ENCODE measurements around the gene ME3. TPM values are rescaled to one million over a fixed set of nuclear protein-coding genes. Genes with fewer than 3 reads are reported as not detected.
"Not testable (repeated sequence)": the region's sequence is repeated elsewhere in the genome, so short reads cannot be mapped to it uniquely, and the experiment has no call there.

Gene ME3
- total and polyA plus RNA-seq, 4 donors = 7.4 to 38.7 (median 21.2) TPM

DNA sequence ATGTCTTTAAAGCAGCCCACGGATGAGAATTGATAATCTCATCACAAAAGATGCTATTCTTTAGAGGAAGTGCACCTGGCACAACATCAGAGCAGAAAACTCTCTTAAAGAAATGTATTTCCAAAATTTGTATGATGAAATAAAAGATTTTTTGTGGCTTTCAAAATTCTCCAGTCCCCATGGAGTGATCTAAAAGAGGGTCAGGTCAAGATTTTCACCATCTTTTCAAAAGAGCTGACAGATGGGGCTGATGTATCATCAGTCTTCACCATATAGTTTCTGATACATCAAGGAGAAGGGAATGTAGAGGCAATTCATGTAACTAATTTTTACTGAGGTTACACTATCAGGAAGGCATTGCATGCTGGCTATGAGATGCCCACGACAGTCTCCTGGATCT is 11.7 kb downstream of the ME3 start:
- no peak overlapping the region for H3K9ac ChIP-seq (ENCODE audit: insufficient read depth in 1 of 2, low read length in 2 of 2)
- ATAC-seq (ENCODE audit: insufficient read depth, low FRiP score) (no peak), DNase-seq (no peak)
- no peaks in the 10 kb centered on the region for H3K36me3 ChIP-seq (ENCODE audit: control insufficient read depth in 4 of 4, insufficient read depth in 4 of 4, low read length in 4 of 4)
- H3K4me1 ChIP-seq (ENCODE audit: control insufficient read depth in 5 of 5, insufficient read depth in 5 of 5, low read length in 5 of 5) = peaks cover 0 to 3% (median 0%) of the 10 kb centered on the region in 5 donors
- TF ChIP-seq, protein P1, sequence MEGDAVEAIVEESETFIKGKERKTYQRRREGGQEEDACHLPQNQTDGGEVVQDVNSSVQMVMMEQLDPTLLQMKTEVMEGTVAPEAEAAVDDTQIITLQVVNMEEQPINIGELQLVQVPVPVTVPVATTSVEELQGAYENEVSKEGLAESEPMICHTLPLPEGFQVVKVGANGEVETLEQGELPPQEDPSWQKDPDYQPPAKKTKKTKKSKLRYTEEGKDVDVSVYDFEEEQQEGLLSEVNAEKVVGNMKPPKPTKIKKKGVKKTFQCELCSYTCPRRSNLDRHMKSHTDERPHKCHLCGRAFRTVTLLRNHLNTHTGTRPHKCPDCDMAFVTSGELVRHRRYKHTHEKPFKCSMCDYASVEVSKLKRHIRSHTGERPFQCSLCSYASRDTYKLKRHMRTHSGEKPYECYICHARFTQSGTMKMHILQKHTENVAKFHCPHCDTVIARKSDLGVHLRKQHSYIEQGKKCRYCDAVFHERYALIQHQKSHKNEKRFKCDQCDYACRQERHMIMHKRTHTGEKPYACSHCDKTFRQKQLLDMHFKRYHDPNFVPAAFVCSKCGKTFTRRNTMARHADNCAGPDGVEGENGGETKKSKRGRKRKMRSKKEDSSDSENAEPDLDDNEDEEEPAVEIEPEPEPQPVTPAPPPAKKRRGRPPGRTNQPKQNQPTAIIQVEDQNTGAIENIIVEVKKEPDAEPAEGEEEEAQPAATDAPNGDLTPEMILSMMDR (IDR thresholded peaks at IDR 0.05; ENCODE audit: control extremely low read depth, extremely low read depth) = no peak
- no peak overlapping the region for H3K4me3 ChIP-seq
- WGBS, 2 donors = 81 to 89% methylated on average over 2 of the region's 2 CpGs
- no peaks in the 10 kb centered on the region for H3K9me3 ChIP-seq (ENCODE audit: control insufficient read depth in 4 of 4, insufficient read depth in 3 of 4, low read length in 3 of 4)
- no peaks in the 10 kb centered on the region for H3K27me3 ChIP-seq (ENCODE audit: control insufficient read depth in 3 of 3, insufficient read depth in 3 of 3, low read length in 2 of 3)
- H3K27ac ChIP-seq (ENCODE audit: low read depth in 1 of 2, low read length in 1 of 2) = no peak overlapping the region

DNA sequence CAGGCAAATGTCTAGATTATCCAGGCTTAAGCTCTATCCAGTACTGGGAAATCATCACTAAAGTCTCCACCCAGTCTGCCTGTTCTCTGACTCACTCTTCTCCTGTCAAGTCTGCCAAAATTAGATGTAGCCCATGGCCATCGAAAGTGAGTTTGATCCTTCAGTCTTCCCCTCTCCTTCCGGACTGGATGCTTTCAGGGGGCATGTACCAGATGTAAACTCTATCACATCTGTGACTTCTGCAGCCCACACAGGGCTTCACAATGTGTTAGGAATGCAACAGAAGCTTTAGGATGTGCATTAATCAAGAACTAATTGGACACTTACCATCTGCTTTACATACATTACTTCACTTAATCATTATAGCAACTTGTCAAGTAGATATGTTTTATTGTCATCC is 12.3 kb downstream of the ME3 start:
- Histone ChIP-seq H3K9me3 (ENCODE audit: control insufficient read depth in 4 of 4, insufficient read depth in 3 of 4, low read length in 3 of 4) (no peaks in the 10 kb centered on the region), H3K36me3 (ENCODE audit: control insufficient read depth in 4 of 4, insufficient read depth in 4 of 4, low read length in 4 of 4) (no peaks in the 10 kb centered on the region), H3K4me3 (no peak overlapping the region)

GRCh38 chr11:86658534-86658933 is 13.9 kb downstream of the ME3 start:
- Histone ChIP-seq H3K36me3 (ENCODE audit: control insufficient read depth in 4 of 4, insufficient read depth in 4 of 4, low read length in 4 of 4) (no peaks in the 10 kb centered on the region), H3K9ac (ENCODE audit: insufficient read depth in 1 of 2, low read length in 2 of 2) (no peak overlapping the region), H3K9me3 (ENCODE audit: control insufficient read depth in 4 of 4, insufficient read depth in 3 of 4, low read length in 3 of 4) (no peaks in the 10 kb centered on the region), H3K4me1 (ENCODE audit: control insufficient read depth in 5 of 5, insufficient read depth in 5 of 5, low read length in 5 of 5) (peaks cover 0 to 3% (median 0%) of the 10 kb centered on the region in 5 donors), H3K4me3 (no peak overlapping the region), H3K27ac (ENCODE audit: low read depth in 1 of 2, low read length in 1 of 2) (no peak overlapping the region), H3K27me3 (ENCODE audit: control insufficient read depth in 3 of 3, insufficient read depth in 3 of 3, low read length in 2 of 3) (no peaks in the 10 kb centered on the region)
- DNase-seq = no peak
- 89 to 100% methylated on average over 1 of the region's 1 CpG for WGBS, 2 donors
- TF ChIP-seq, protein P1 (IDR thresholded peaks at IDR 0.05; ENCODE audit: control extremely low read depth, extremely low read depth) = no peak
- ATAC-seq (ENCODE audit: insufficient read depth, low FRiP score) = no peak

More for the DNA sequence above, 12.3 kb downstream of the ME3 start:
- Histone ChIP-seq H3K27ac (ENCODE audit: low read depth in 1 of 2, low read length in 1 of 2) (no peak overlapping the region), H3K9ac (ENCODE audit: insufficient read depth in 1 of 2, low read length in 2 of 2) (no peak overlapping the region), H3K27me3 (ENCODE audit: control insufficient read depth in 3 of 3, insufficient read depth in 3 of 3, low read length in 2 of 3) (no peaks in the 10 kb centered on the region), H3K4me1 (ENCODE audit: control insufficient read depth in 5 of 5, insufficient read depth in 5 of 5, low read length in 5 of 5) (peaks cover 0 to 3% (median 0%) of the 10 kb centered on the region in 5 donors)
- no peak for ATAC-seq (ENCODE audit: insufficient read depth, low FRiP score)
- TF ChIP-seq, protein P1 (IDR thresholded peaks at IDR 0.05; ENCODE audit: control extremely low read depth, extremely low read depth) = no peak
- no peak for DNase-seq
- 79 to 90% methylated on average over 2 of the region's 2 CpGs for WGBS, 2 donors

- DNase-seq; H3K4me3 ChIP-seq; ATAC-seq (ENCODE audit: insufficient read depth, low FRiP score); H3K27ac ChIP-seq (ENCODE audit: low read depth in 1 of 2, low read length in 1 of 2); H3K9ac ChIP-seq (ENCODE audit: insufficient read depth in 1 of 2, low read length in 2 of 2); H3K9me3 ChIP-seq (ENCODE audit: control insufficient read depth in 4 of 4, insufficient read depth in 3 of 4, low read length in 3 of 4); H3K4me1 ChIP-seq (ENCODE audit: control insufficient read depth in 5 of 5, insufficient read depth in 5 of 5, low read length in 5 of 5); H3K36me3 ChIP-seq (ENCODE audit: control insufficient read depth in 4 of 4, insufficient read depth in 4 of 4, low read length in 4 of 4); H3K27me3 ChIP-seq (ENCODE audit: control insufficient read depth in 3 of 3, insufficient read depth in 3 of 3, low read length in 2 of 3): not testable (repeated sequence)
- 45 to 65% methylated on average over 3 of the region's 3 CpGs for WGBS, 2 donors
These were observed 27.2 kb downstream of the ME3 start for GRCh38 chr11:86645212-86645611.
